Osteoblast (primary cell): ENCODE measurements around the gene ITGA2. TPM values are rescaled to one million over a fixed set of nuclear protein-coding genes. Genes with fewer than 3 reads are reported as not detected.

Source experiments
- DNase-seq: peaks from one replicate; pipeline ENCODE4 v3.0.0; 2011; ENCODE audit warnings: low spot score, mixed read lengths; ENCODE audit not compliant: insufficient read length; ENCODE audit errors: missing footprints
- H2AFZ ChIP-seq: 2 replicates; pipeline ENCODE4 v1.6.0; 2011; ENCODE audit warnings: mild to moderate bottlenecking, low read length
- H3K27ac ChIP-seq: 2 replicates; pipeline ENCODE4 v1.5.1; 2011; ENCODE audit warnings: mild to moderate bottlenecking, low read depth, low read length, moderate library complexity
- H3K27me3 ChIP-seq: 2 replicates; pipeline ENCODE4 v1.6.0; 2012; ENCODE audit warnings: mild to moderate bottlenecking, control low read depth, inconsistent platforms, low read length, moderate library complexity; ENCODE audit not compliant: insufficient read depth
- H3K36me3 ChIP-seq: 2 replicates; pipeline ENCODE4 v1.5.1; 2011; ENCODE audit warnings: mild to moderate bottlenecking, low read length, control low read depth, moderate library complexity; ENCODE audit not compliant: insufficient read depth
- H3K4me1 ChIP-seq: 2 replicates; pipeline ENCODE4 v1.5.1; 2011; ENCODE audit warnings: mild to moderate bottlenecking, low read length, control low read depth, moderate library complexity; ENCODE audit not compliant: insufficient read depth
- H3K4me2 ChIP-seq: 2 replicates; pipeline ENCODE4 v1.6.0; 2011; ENCODE audit warnings: mild to moderate bottlenecking, low read length; ENCODE audit not compliant: insufficient read depth
- H3K4me3 ChIP-seq: fragments of 200-600 bp; sonication (generic); 3 replicates; pipeline ENCODE4 v1.5.1; 2012; ENCODE audit warnings: mild to moderate bottlenecking, low read length, inconsistent platforms; ENCODE audit not compliant: insufficient read depth
- H3K79me2 ChIP-seq: 2 replicates; pipeline ENCODE4 v1.6.0; 2012; ENCODE audit warnings: mild to moderate bottlenecking, low read length, control low read depth, inconsistent platforms; ENCODE audit not compliant: insufficient read depth
- H3K9me3 ChIP-seq: 2 replicates; pipeline ENCODE4 v1.5.1; 2011; ENCODE audit warnings: low read depth, low read length, control low read depth
- H4K20me1 ChIP-seq: 2 replicates; pipeline ENCODE4 v1.6.0; 2012; ENCODE audit warnings: mild to moderate bottlenecking, low read length, control low read depth; ENCODE audit not compliant: insufficient read depth
- total RNA-seq: library from RNA; depleted of rRNA; stranded (reverse); fragments of >200 nt; gene quantifications from 2 replicates; pipeline ENCODE4 v1.2.3, GENCODE V29; 2012
- TF ChIP-seq, protein P1 (sequence below): IDR thresholded peaks from 2 replicates; pipeline ENCODE4 v1.5.1; 2011; ENCODE audit warnings: mild to moderate bottlenecking, low read depth, low read length, moderate library complexity; ENCODE audit errors: extremely low read depth

ITGA2 gene
- total RNA-seq, 1 donor = 2.9 TPM

GRCh38 chr5:53037141-53037859 is 48.1 kb downstream of the ITGA2 start:
- TF ChIP-seq, protein P1, sequence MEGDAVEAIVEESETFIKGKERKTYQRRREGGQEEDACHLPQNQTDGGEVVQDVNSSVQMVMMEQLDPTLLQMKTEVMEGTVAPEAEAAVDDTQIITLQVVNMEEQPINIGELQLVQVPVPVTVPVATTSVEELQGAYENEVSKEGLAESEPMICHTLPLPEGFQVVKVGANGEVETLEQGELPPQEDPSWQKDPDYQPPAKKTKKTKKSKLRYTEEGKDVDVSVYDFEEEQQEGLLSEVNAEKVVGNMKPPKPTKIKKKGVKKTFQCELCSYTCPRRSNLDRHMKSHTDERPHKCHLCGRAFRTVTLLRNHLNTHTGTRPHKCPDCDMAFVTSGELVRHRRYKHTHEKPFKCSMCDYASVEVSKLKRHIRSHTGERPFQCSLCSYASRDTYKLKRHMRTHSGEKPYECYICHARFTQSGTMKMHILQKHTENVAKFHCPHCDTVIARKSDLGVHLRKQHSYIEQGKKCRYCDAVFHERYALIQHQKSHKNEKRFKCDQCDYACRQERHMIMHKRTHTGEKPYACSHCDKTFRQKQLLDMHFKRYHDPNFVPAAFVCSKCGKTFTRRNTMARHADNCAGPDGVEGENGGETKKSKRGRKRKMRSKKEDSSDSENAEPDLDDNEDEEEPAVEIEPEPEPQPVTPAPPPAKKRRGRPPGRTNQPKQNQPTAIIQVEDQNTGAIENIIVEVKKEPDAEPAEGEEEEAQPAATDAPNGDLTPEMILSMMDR = no peak
- no peaks in the 10 kb centered on the region for H3K9me3 ChIP-seq
- H3K4me1 ChIP-seq = peaks cover 32% of the 10 kb centered on the region
- no peak overlapping the region for H2AFZ ChIP-seq
- no peak overlapping the region for H3K4me3 ChIP-seq
- no peaks in the 10 kb centered on the region for H3K79me2 ChIP-seq
- DNase-seq = no peak
- no peaks in the 10 kb centered on the region for H4K20me1 ChIP-seq
- H3K27ac ChIP-seq = peak overlapping the region; percentile 62
- no peaks in the 10 kb centered on the region for H3K27me3 ChIP-seq
- H3K36me3 ChIP-seq = no peaks in the 10 kb centered on the region
- H3K4me2 ChIP-seq = peak overlapping the region; percentile 42

- Histone ChIP-seq H3K27me3 (no peaks in the 10 kb centered on the region), H3K4me2 (no peak overlapping the region), H3K36me3 (no peaks in the 10 kb centered on the region), H3K27ac (peak overlapping the region; percentile 62), H3K4me1 (peaks cover 26% of the 10 kb centered on the region), H3K79me2 (no peaks in the 10 kb centered on the region), H4K20me1 (no peaks in the 10 kb centered on the region), H3K4me3 (no peak overlapping the region), H2AFZ (no peak overlapping the region), H3K9me3 (no peaks in the 10 kb centered on the region)
- DNase-seq = no peak
- TF ChIP-seq, protein P1 = no peak
Observed at GRCh38 chr5:53038196-53038847, 49.2 kb downstream of the ITGA2 start.

- DNase-seq = no peak
- Histone ChIP-seq H3K9me3 (no peaks in the 10 kb centered on the region), H3K27ac (no peak overlapping the region), H3K4me1 (peaks cover 33% of the 10 kb centered on the region), H3K27me3 (no peaks in the 10 kb centered on the region), H3K4me3 (no peak overlapping the region), H3K4me2 (no peak overlapping the region), H2AFZ (no peak overlapping the region), H3K36me3 (no peaks in the 10 kb centered on the region), H3K79me2 (no peaks in the 10 kb centered on the region), H4K20me1 (no peaks in the 10 kb centered on the region)
- TF ChIP-seq, protein P1 = no peak
Observed at GRCh38 chr5:53039855-53040254, 50.7 kb downstream of the ITGA2 start.

- peak overlapping the region; percentile 21 for H3K27ac ChIP-seq
- no peak for DNase-seq
Observed at GRCh38 chr5:53041071-53041692, 52.0 kb downstream of the ITGA2 start.

More at GRCh38 chr5:53041071-53041692, 52.0 kb downstream of the ITGA2 start:
- H3K4me3 ChIP-seq = peak overlapping the region; percentile 45
- no peaks in the 10 kb centered on the region for H3K36me3 ChIP-seq
- H3K79me2 ChIP-seq = no peaks in the 10 kb centered on the region
- H3K9me3 ChIP-seq = no peaks in the 10 kb centered on the region
- H3K4me2 ChIP-seq = peak overlapping the region; percentile 72
- no peaks in the 10 kb centered on the region for H4K20me1 ChIP-seq
- peaks cover 43% of the 10 kb centered on the region for H3K4me1 ChIP-seq
- TF ChIP-seq, protein P1 = no peak
- peak overlapping the region; percentile 69 for H2AFZ ChIP-seq
- no peaks in the 10 kb centered on the region for H3K27me3 ChIP-seq
